MG63 (cell line): Measurements from ENCODE around the gene RND2. TPM values are rescaled to one million over a fixed set of nuclear protein-coding genes. Genes with fewer than 3 reads are reported as not detected.
A peak's percentile ranks its signal among the peaks of the same experiment; 100 is the strongest.

Experiments
- DNase-seq: peaks from one replicate; pipeline ENCODE4 v3.0.0-alpha.2; 2020
- H3K27me3 ChIP-seq: fragments of 250-450 bp; sonication (Bioruptor Pico); 2 replicates; pipeline ENCODE4 v1.5.1; 2020; ENCODE audit warnings: mild to moderate bottlenecking, moderate library complexity
- H3K36me3 ChIP-seq: fragments of 250-450 bp; sonication (Bioruptor Pico); 2 replicates; pipeline ENCODE4 v1.5.1; 2020; ENCODE audit warnings: mild to moderate bottlenecking, moderate library complexity
- H3K4me3 ChIP-seq: fragments of 250-450 bp; sonication (Bioruptor Pico); 2 replicates; pipeline ENCODE4 v1.5.1; 2020; ENCODE audit warnings: mild to moderate bottlenecking, moderate library complexity
- H3K9me3 ChIP-seq: fragments of 250-450 bp; sonication (Bioruptor Pico); 2 replicates; pipeline ENCODE4 v1.5.1; 2020; ENCODE audit warnings: mild to moderate bottlenecking, moderate library complexity
- total RNA-seq: library from RNA; depleted of rRNA; stranded (reverse); fragments of >200 nt; shearing (Covaris generic); gene quantifications from 2 replicates; pipeline ENCODE4 v1.2.3, GENCODE V29; 2014; ENCODE audit warnings: low replicate concordance

The RND2 gene
- total RNA-seq, 1 experiment from 2014 or later: not detected

- peaks cover 60% of the 10 kb centered on the region for H3K36me3 ChIP-seq
- no peaks in the 10 kb centered on the region for H3K9me3 ChIP-seq
- H3K27me3 ChIP-seq: no peaks in the 10 kb centered on the region
- DNase-seq: no peak
- H3K4me3 ChIP-seq: no peak overlapping the region
Observed at GRCh38 chr17:43018932-43019331, 6.1 kb upstream of the RND2 start.

- H3K36me3 ChIP-seq: peaks cover 55% of the 10 kb centered on the region
- no peak for DNase-seq
- H3K4me3 ChIP-seq: no peak overlapping the region
- no peaks in the 10 kb centered on the region for H3K9me3 ChIP-seq
- no peaks in the 10 kb centered on the region for H3K27me3 ChIP-seq
Observed at GRCh38 chr17:43019418-43019817, 5.6 kb upstream of the RND2 start.

DNA sequence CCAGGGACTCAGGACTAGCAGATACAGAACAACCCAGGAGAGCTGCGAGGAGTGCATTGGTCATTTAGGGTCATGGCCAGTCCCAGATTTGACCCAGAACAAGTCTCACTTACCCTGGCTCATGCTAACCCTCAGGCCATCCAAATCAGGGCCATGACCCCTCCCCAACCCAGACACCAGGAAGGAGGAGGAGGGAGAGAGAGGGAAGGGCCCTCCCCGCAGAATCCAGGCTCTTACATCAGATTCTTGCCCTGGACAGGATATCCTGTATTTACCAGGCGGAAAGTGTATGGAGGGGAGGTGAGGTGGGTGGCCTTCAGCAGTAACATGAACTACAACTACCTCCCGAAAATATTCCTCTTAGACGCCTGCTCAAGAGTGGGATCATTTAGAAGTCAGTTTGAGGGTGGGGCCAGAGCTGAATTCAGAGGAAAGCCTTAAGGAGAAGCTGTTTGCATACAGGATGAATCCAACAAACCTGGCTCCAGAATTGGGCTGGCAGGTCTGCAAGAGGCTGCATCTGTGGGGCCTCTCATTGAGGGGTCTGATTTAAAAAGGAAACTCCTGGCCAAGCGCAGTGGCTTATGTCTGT is 4.9 kb upstream of the RND2 start:
- no peaks in the 10 kb centered on the region for H3K27me3 ChIP-seq
- H3K4me3 ChIP-seq: no peak overlapping the region; the same call in 1 of the 2 replicates
- DNase-seq: no peak
- H3K36me3 ChIP-seq: peaks cover 50% of the 10 kb centered on the region
- H3K9me3 ChIP-seq: no peaks in the 10 kb centered on the region

DNA sequence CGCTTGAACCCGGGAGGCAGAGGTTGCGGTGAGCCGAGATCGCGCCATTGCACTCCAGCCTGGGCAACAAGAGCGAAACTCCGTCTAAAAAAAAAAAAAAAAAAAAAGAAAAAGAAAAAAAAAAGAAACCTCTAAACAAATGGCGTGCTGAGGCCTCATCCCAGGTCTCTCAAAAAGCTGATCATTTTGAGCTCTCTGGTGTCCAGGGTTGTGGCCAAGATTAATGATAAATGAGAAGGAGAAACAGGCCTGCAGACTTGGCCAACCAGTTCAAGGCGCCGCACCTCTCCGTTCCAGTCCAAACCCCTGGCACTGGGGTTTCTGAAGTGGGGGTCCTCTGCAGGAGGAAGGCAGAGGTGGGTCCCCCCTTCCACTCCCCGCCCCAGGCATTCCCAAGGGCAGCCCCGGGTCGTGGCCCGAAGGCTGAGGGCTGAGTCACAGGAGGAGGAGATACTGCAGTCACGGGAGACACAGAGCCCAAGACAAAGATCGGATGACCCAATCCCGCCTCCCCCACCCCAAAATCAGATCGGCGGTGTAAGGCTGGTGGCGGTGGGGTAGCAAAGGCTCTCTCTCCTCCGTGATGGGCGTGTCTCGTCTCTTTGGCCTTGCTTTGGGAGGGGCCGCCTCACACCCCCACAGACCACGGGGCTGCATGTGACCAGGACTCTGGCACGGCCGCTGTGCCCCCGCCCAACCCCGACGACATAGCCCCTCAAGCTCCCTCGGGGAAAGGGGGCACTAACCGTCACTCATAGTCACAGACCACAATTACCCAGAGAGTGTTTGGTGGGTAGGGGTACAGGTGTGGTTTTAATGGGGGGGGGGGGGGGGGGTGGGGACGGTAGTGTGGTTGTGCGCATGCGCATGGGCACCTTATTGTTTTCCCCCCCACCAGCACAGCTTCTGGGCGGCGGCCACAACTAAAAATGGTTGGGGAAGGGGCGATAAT is 4.0 kb upstream of the RND2 start:
- peak; percentile 95 for DNase-seq
- no peaks in the 10 kb centered on the region for H3K9me3 ChIP-seq
- no peaks in the 10 kb centered on the region for H3K27me3 ChIP-seq
- peaks cover 40% of the 10 kb centered on the region for H3K36me3 ChIP-seq
- H3K4me3 ChIP-seq: peak overlapping the region; percentile 95

DNA sequence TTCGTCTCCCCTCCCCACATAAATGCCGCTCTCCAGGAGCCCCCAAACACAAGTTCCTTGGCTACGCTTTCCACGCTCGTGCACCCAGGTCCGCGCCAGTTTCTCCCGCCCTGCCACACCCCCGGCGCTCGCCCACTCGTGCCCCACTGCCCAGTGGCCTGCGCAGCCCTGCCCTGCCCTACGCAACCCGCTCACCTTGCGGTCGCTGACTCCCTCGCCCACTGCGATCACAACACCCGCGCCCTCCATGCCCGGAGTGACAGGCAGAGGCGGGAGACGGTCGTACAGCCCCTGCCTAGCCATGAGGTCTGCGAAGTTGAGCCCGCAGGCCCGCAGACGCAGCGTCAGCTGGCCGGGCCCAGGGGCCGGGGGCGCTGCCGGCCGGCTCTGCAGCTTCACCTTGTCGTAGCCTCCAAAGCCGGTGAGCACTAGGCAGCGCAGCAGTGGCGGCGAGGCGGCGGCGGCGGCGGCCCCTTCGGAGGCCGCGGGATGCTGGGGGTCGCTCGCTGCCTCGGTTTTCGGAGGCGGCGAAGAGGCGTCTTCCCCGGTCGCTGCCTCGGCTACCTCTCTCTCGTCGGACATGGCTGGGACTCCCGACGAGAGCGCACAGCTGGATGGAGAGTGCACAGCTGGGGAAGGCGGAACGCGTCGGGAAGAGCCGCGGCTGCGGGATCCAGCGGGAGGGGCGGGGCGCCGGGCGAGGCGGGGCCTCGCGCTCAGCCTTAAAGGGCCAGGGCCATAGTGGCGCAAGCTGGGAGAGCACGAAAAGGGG is 3.1 kb upstream of the RND2 start, which contains the start of gene VAT1:
Gene VAT1 (minus strand): TSS at position 645 of the 772 bp plus-strand sequence. CDS start 63 bp downstream, at position 582.
- peaks cover 32% of the 10 kb centered on the region for H3K36me3 ChIP-seq
- no peaks in the 10 kb centered on the region for H3K9me3 ChIP-seq
- DNase-seq: peak; percentile 88
- H3K4me3 ChIP-seq: peak within 1 kb of the TSS; percentile 95
- H3K27me3 ChIP-seq: no peaks in the 10 kb centered on the region

GRCh38 chr17:43025290-43025657 is 243 bp downstream of the RND2 start:
- peaks cover 4% of the 10 kb centered on the region for H3K36me3 ChIP-seq
- H3K4me3 ChIP-seq: no peak overlapping the region
- H3K9me3 ChIP-seq: no peaks in the 10 kb centered on the region
- DNase-seq: no peak
- H3K27me3 ChIP-seq: no peaks in the 10 kb centered on the region

GRCh38 chr17:43025766-43026537 is 921 bp downstream of the RND2 start:
- Histone ChIP-seq H3K27me3 (no peaks in the 10 kb centered on the region), H3K36me3 (no peaks in the 10 kb centered on the region; the same call in 1 of the 2 replicates), H3K9me3 (no peaks in the 10 kb centered on the region), H3K4me3 (no peak overlapping the region)
- DNase-seq: no peak

- DNase-seq: no peak
- Histone ChIP-seq H3K4me3 (no peak overlapping the region), H3K36me3 (no peaks in the 10 kb centered on the region), H3K27me3 (no peaks in the 10 kb centered on the region), H3K9me3 (no peaks in the 10 kb centered on the region)
Observed at GRCh38 chr17:43026595-43026994, 1.6 kb downstream of the RND2 start.

GRCh38 chr17:43027091-43028032 is 2.3 kb downstream of the RND2 start:
- no peak overlapping the region for H3K4me3 ChIP-seq
- no peaks in the 10 kb centered on the region for H3K27me3 ChIP-seq
- H3K36me3 ChIP-seq: no peaks in the 10 kb centered on the region
- H3K9me3 ChIP-seq: no peaks in the 10 kb centered on the region
- DNase-seq: no peak

DNA sequence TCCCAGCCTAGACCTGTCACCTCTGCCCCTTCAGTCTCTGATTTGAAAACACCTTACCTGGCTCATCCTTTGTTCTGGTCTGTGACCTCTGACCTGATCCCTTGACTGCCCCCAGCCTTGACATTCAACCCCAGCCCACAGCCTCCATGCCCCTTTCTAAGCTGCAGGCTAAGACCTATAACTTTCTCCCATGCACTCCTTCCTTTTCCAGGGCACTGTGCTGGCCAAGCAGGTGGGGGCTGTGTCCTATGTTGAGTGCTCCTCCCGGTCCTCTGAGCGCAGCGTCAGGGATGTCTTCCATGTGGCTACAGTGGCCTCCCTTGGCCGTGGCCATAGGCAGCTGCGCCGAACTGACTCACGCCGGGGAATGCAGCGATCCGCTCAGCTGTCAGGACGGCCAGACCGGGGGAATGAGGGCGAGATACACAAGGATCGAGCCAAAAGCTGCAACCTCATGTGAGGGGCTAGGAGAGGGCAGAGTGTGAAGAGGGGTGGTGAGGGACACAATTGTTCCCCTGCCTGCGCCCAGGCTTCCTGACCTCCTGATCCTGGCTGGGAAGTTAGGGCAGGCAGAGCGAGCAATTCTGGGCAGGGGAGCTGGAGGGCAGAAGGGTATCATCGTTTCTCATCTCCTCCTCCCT is 3.3 kb downstream of the RND2 start:
- H3K36me3 ChIP-seq: no peaks in the 10 kb centered on the region
- H3K9me3 ChIP-seq: no peaks in the 10 kb centered on the region
- H3K4me3 ChIP-seq: no peak overlapping the region
- no peaks in the 10 kb centered on the region for H3K27me3 ChIP-seq
- DNase-seq: no peak

DNA sequence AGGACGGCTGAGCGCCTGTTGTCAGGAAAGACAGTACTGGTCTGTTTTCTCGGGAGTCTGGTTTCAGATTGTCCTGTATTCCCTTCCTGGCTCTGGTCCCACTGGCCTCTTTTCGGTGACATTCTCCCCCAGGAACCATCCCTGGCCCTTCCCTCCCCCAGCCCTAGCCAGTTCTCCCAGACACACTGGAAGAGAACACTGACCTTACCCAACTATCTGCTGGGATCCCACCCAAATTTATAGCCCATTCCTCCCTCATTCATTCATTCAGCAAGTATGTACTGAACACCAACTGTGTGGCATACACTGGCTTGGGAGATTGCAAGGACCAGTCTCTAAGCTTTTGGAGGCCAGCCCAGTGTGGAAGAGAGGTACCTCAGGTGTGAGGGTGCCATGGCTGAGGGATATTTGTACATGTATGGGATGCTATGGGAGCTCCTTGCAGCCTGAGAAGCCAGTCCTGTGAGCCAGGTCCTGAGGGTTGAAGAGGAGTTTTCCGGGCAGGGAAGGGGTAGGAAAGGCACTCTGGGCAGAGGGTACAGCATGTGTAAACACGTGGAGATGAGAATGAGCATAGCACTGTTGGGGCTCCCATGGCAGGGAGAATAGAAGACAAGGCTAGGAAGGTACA is 5.2 kb downstream of the RND2 start:
- Histone ChIP-seq H3K27me3 (no peaks in the 10 kb centered on the region), H3K4me3 (no peak overlapping the region), H3K36me3 (no peaks in the 10 kb centered on the region), H3K9me3 (no peaks in the 10 kb centered on the region)
- DNase-seq: no peak

- DNase-seq: no peak
- Histone ChIP-seq H3K36me3 (no peaks in the 10 kb centered on the region), H3K4me3 (no peak overlapping the region), H3K27me3 (no peaks in the 10 kb centered on the region), H3K9me3 (no peaks in the 10 kb centered on the region)
Observed at GRCh38 chr17:43031666-43032065, 6.6 kb downstream of the RND2 start.

GRCh38 chr17:43033948-43034881 is 9.2 kb downstream of the RND2 start:
- H3K36me3 ChIP-seq: no peaks in the 10 kb centered on the region; the same call in 1 of the 2 replicates
- H3K4me3 ChIP-seq: no peak overlapping the region
- no peaks in the 10 kb centered on the region for H3K27me3 ChIP-seq
- no peaks in the 10 kb centered on the region for H3K9me3 ChIP-seq
- DNase-seq: no peak

DNA sequence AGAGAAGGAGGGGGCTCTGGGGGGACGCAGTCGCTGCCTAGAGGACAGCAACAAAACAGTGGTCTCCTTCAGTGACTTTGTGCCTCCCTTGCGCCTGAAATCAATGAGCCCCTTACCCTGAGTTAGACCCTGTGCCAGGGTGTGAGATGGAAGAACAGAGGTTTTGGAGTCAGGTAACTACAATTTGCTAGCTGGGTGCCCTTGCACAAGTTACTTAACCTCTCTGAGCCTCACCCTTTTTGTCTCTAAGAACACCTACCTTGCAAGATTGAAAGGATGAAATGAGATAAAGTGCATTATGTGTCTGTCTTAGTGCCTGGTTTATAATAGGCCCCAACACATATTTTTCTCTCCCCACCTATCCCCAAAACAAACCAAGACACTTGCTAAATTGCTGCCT is 9.9 kb downstream of the RND2 start:
- DNase-seq: no peak
- H3K36me3 ChIP-seq: no peaks in the 10 kb centered on the region; the same call in 1 of the 2 replicates
- H3K27me3 ChIP-seq: no peaks in the 10 kb centered on the region
- no peaks in the 10 kb centered on the region for H3K9me3 ChIP-seq
- H3K4me3 ChIP-seq: no peak overlapping the region
